HCEC 1CT (cell line): ENCODE results near the gene ELF3.
A peak's percentile ranks its signal among the peaks of the same experiment; 100 is the strongest.
"Not testable (repeated sequence)": the region's sequence is repeated elsewhere in the genome, so short reads cannot be mapped to it uniquely, and the experiment has no call there.

Source experiments
- DNase-seq: peaks from one replicate; pipeline ENCODE4 v3.0.0-alpha.2; 2017

Gene ELF3

GRCh38 chr1:202036595-202037387 lies 26.4 kb downstream of the ELF3 start:
- DNase-seq, result no peak

GRCh38 chr1:202037706-202038296 lies 27.4 kb downstream of the ELF3 start:
- DNase-seq, result no peak

- DNase-seq, result no peak
These were observed 28.4 kb downstream of the ELF3 start for GRCh38 chr1:202038688-202039346.

- DNase-seq, result no peak
These were observed 35.3 kb downstream of the ELF3 start for GRCh38 chr1:202045705-202046104.

- DNase-seq, result no peak
These were observed 35.8 kb downstream of the ELF3 start for GRCh38 chr1:202046227-202046626.

GRCh38 chr1:202046748-202047708 lies 36.6 kb downstream of the ELF3 start:
- DNase-seq, result no peak

GRCh38 chr1:202047977-202048376 lies 37.6 kb downstream of the ELF3 start:
- DNase-seq, result no peak

- no peak for DNase-seq
These were observed 38.7 kb downstream of the ELF3 start for GRCh38 chr1:202049129-202049528.

GRCh38 chr1:202054094-202054493 lies 43.7 kb downstream of the ELF3 start:
- no peak for DNase-seq

- not testable (repeated sequence) for DNase-seq
These were observed 44.3 kb downstream of the ELF3 start for GRCh38 chr1:202054673-202055072.

- no peak for DNase-seq
These were observed 46.4 kb downstream of the ELF3 start for GRCh38 chr1:202056644-202057334.

GRCh38 chr1:202057335-202057704 lies 46.9 kb downstream of the ELF3 start:
- DNase-seq, result not testable (repeated sequence)

GRCh38 chr1:202058001-202058908 lies 47.9 kb downstream of the ELF3 start:
- peak; percentile 49 for DNase-seq

- DNase-seq, result no peak
These were observed 50.7 kb downstream of the ELF3 start for GRCh38 chr1:202061055-202061454.

- not testable (repeated sequence) for DNase-seq
These were observed 51.4 kb downstream of the ELF3 start for GRCh38 chr1:202061787-202062186.

- not testable (repeated sequence) for DNase-seq
These were observed 52.2 kb downstream of the ELF3 start for GRCh38 chr1:202062636-202063035.

- DNase-seq, result no peak
These were observed 52.7 kb downstream of the ELF3 start for GRCh38 chr1:202063093-202063492.

- not testable (repeated sequence) for DNase-seq
These were observed 54.5 kb downstream of the ELF3 start for GRCh38 chr1:202064889-202065312.
